Measurements from ENCODE around the gene CAPN11.

GRCh38 chr6:44169154-44169553, 10.5 kb downstream of the CAPN11 start:
- TF ChIP-seq CTCF (IDR thresholded peaks at IDR 0.05 in 4 of 5, conservative IDR thresholded peaks at IDR 0.05 in 1 of 5) = no peak
- TF ChIP-seq POLR2A (IDR thresholded peaks at IDR 0.05) = no peak

Measured in gastrocnemius medialis (tissue), 4 donors.